C1 segment of cervical spinal cord (tissue), 14 donors: ENCODE results near the gene NRTN.

Experiments
- DNase-seq, 14 donors: peaks; one replicate each; lab custom pipeline; 2025; lab: John Stamatoyannopoulos, UW

NRTN gene

DNA sequence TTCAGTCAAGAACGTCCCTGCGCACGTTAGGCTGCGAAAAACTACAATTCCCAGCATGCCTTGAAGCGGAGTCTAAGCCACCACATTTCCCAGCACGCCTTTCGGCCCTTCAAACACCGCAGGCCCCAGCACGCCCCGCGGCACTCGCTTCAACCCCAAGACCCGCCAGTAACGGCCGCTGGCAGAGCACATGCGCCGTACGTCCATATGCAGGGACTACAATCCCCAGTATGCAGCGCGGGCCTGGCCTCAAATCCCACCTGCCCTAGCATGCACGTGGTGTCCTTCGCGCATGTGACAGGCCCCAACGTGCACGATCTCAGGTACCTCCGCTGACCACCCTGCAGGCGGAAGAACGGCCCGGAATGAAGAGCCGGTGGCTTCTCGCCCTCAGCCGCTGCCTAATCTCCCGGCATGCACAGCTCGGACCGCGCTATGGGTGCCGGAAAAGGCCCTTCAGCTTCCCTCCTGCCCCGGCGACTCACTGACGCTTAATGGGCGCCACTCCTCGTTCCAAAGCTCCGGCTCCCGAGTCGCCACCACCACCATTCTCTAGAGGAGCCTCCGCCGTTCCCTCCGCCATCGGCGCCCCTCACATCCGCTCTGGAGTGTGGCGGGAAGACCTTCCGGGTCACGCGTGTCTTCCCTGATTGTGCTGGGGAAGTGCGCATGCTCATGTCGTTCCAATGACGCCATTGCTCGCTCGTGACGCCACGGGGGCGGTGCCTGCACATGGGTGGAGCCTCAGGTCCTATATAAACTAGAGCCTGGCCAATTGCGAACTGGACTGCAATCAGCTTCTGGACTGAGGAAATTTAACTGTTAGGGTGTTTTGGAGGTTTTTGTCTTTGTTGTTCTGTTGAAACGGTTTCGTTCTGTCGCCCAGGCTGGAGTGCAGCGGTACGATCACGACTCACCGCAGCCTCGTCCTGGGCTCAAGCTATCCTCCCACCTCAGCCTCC, 14.0 kb upstream of the NRTN start, which contains the start of gene DUS3L:
Gene DUS3L, minus strand, starts transcription at position 605 of the 962 bp plus-strand sequence. Its CDS starts 22 bp downstream, at position 583.
- DNase-seq: peak; percentile 66 to 98 (median 92)

DNA sequence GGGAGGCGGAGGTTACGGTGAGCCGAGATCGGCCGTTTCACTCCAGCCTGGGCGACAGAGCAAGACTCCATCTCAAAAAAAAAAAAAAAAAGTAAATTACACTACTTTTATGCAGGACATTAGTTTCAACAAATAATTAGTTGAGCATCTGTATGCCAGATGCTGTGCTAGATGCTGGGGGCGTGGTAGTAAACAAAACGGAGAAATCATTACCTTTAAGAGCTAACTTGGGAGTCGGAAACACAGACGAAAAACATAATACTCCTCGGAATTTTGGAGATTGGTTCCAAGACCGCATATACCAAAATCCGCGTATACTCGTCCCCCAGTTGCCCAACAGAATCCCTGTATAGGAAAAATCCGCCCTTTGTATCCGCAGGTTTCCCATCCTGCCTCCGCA, 12.6 kb upstream of the NRTN start:
- DNase-seq: no peak

DNA sequence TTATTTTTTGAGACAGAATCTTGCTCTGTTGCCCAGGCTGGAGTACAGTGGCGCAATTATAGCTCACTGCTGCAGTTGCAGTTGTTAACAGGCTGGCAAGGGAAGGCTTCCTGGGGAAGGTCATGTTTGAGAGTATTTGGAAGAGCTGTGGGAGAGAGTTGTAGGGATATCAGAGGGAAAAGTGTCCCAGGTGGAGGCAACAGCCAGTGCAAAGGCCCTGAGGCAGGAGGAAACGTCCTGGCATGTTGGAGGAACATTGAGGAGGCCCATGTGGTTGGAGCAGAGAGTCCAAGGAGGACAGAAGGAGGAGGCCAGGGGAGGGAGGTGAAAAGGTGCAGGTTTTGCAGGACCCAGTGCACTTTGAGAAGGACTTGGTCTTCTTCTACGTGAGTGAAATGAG, 11.7 kb upstream of the NRTN start:
- DNase-seq: no peak

DNA sequence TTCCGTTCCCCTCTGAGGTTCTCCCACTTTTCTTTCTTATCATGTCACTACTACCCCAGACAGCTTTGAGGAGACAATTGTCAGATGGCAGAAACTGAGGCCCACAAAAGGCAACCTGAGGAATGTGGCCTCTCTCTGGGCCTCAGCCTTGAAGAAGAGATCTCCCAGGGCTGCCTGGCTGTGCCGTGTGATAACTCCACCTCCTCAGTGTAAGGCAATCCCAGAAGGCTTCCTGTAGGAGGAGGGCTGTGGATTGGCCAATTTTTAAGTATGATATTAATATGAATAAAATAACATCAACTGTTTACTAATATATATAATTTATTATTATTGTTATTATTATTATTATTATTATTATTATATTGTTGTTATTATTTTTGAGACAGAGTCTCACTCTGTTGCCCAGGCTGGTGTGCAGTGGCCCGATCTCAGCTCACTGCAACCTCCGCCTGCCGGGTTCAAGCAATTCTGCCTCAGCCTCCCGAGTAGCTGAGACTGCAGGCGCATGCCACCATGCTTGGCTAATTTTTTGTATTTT, 9.4 kb upstream of the NRTN start:
- DNase-seq: no peak

DNA sequence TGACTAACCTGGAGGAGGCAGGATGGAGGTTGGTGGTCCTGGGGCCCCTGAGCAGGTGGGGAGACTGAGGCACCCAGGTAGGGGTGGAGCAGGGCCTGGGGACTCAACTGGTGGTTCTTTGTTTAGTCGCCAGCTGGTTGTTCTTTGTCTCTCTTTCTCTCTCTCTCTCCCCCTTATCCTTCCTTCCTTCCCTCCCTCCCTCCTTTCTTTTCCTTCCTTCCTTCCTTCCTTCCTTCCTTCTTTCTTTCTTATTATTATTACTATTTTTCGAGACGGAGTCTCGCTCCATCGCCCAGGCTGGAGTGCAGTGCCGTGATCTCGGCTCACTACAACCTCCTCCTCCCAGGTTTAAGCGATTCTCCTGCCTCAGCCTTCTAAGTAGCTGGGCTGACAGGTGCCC, 6.6 kb upstream of the NRTN start:
- no peak for DNase-seq

DNA sequence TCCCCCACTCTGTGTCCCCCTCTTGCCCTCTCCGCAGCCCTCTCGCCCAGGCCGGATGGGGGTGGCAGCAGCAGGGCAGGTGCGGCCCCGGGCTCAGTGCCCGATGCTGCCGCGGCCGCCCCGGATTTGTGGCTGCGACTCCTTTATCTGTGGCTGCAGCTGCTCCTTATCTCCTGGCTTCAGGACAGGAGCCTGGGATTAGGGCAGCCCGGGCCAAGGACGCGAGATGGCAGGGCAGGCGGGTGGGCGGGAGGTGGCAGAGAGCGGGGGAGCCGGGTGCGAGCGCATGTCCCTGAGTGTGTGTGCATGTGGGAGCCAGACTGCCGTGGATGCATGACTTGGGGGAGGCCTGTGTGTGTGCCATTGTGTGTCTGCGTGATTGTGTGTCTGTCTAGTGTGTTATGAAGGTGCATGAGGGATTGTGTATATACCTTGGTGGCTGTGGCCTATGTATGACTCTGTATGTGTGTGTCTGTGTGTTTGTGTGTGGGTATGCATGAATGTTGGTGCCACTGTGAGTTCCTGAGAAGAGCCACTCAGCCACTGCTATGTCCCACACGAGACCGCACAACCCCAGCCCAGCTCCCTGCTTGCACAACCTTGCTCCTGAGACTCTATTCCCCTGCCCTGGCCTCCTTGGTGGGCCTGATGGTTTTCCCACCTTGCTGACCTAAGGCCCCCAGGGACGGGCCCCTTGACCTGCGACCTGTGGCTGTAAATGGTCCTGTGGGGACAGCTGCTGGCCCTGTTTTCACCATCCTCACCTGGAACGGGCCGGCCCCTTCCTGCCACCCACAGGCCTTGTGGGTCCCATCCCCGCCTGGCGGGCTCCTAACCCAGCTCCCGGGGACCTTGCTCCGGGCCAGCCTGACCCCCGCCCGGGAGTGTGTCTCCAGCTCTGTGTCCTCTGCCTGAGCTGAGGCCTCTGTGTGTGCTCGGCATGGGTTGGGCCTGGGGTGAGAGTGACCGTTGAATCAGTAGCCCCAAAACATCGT, 5.3 kb upstream of the NRTN start:
- DNase-seq: no peak

DNA sequence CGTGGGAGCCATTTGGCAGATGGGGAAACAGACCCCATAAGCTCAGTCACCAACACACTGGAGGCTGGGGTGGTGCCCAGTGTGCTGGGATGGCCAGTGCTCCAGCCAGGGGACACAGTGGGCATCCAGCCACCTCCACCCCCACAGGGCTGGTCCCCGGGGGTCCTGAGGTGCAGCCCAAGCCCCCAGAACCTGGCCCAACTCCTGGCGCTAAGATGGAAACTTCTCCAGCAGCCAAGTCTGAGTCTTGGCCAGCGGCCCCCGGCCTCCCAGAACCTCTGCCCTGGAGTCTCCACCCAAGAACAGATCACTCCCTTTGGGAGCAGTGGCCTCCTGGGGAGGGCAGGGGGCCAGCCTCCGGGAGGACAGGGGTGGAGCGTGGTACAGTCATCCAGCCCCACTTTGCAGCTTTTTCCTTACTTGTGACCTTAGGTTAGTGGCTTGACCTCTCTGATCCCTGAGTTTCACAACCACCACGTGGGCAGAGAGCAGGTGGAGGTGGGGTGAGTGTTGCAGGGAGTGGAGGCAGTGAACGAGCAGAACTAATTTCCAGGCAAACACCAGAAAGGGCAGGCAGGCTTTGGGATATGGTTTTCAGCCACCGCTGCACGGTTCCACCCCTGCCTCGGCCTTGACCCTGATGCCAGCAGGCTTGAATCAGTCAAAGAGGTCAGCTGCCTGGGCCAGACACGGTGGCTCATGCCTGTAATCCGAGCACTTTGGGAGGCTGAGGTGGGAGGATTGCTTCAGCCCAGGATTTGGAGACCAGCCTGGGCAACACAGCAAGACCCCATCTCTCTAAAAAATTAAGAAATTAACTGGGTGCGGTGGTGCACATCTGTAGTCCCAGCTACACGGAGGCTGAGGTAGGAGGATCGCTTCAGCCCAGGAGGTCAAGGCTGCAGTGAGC, 4.3 kb upstream of the NRTN start:
- DNase-seq: no peak

DNA sequence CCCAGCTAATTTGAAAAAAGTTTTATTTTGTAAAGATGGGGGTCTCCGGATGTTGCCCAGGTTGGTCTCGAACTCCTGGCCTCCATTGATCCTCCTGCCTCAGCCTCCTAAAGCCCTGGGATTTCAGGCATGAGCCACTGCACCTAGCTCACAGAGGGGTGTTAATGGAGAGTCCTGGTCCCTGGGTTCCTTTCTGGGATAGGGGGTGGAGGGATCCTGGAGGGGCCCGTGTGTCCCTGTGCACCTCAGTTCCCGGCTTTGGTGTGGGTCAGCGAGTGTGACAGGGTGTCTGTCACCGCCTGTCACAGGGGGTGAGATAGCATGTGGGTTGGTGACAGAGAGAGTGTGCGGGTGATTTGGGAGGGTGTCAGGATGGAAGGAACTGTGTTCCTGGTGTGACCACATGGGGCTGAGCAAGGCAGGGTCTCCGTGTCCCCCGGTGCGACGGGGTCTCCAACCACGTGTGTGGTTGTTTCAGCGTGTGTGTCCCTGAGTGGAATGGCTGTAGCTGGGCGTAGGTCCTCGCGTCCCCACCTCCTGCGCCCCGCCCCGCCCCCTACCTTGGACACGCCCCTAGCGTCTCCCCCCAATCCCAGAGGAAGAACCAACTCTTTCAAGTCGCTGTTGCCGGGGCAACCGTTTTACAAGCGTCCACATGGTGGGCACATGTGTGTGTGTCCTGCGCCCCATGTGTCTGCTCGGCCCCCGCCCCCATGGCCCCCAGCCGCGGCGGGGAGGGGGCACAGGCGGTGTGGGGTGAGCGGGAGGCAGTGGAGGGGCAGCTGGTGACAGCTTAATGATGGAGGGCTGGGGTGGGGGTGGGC, 2.9 kb upstream of the NRTN start:
- DNase-seq: no peak

DNA sequence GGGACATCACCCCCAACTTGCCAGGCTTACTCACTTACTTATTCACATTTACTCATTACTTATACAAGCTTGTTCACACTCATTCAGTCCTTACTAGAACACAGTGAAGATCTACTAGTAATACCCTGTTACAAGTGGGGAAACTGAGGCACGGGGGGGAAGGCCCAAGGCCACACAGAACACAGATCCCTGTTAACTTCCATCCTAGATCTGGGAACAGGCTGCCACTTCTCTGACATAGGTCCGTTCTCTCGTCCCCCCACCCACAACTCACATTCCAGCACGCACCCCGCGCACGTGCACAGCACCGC, 1.5 kb upstream of the NRTN start:
- DNase-seq: no peak

DNA sequence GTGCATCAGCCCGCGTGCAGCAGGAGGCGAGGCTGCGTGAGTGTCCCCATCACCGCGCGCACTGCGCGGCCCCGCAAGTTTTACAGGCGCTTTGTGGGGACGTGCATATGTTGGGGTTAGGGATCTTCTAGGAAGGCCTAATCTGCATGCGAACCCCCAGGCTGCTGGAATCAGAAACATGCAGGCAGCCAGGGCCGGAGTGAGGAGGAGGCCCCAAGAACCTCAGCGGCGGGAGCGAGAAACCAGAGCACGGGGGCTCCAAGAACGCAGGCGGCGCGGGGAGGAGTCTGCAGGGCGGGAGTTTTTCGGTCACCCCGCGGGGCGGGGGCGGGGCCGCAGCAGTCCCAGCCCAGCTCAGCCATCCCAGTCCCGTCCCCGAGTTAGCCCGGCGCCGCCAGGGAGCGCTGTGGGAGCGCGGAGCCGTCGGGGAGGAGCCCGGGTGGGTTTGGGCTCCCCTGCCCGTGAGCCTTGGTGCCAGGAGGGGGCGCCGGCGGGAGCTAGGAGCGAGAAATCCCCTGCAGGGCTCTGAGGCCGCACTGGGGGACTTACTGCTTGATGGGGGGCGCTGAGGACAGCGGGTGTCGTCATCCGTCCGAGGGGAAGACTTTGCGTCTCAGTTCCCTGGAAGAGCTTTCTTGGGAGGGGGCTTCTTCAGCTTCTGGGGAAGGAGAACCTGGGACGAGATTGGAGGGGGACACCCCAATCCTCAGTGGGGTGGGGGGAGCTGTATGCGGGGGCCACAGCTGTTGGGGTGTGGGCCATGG, 933 bp upstream of the NRTN start:
- DNase-seq: peak in 9 of 14 donors; percentile 13 to 76 (median 33)

DNA sequence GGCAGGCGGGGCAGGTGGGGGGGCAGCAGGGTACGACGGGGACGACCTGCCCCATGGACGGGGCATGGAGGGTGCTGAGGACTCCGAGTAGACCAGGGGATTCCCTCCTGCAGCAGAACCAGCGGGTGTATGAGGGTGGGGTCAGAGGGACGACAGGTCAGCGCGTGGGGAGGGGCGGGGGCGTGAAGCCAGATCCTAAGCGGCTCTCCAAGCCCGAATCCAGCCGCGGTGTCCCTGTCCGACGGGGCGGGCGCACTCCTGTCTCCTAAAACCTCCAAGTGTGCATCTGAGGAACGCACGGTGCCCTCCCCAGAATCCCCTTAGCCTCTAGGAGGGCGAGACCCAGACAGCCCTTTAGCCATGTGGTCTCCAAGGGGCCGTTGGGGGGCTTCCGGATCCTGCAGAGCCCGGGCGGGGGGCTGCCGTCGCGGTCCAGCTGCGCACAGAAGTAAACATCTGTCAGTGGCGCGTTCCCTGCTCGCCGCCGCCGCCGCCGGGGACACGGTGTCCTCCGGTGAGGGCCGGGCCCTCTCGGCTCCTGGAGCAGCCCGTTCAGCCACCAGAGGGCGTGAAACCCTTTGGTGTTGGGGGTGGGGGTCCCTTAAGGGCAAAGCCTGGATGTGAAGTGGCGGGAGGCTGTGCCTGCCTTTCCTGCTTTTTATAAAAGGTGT, 730 bp downstream of the NRTN start:
- peak in 1 of 14 donors; percentile 19 for DNase-seq

DNA sequence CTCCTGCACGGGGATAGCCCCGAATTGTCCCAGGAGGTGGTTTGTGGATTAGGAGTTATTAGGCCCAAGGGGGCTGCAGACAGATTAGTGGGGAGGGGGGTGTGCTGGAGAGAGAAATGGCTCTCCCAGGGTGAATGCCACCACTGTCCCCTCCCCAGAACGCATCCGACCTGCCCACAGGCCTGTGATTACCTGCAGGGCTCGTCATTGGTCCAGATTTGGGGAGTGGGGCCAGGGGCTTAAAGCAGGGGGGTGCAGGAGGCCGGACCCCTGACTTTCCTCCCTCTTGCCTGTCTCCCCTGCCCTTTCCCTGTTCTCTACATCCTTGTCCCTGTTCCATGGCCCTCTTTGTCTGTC, 1.2 kb downstream of the NRTN start:
- no peak for DNase-seq

DNA sequence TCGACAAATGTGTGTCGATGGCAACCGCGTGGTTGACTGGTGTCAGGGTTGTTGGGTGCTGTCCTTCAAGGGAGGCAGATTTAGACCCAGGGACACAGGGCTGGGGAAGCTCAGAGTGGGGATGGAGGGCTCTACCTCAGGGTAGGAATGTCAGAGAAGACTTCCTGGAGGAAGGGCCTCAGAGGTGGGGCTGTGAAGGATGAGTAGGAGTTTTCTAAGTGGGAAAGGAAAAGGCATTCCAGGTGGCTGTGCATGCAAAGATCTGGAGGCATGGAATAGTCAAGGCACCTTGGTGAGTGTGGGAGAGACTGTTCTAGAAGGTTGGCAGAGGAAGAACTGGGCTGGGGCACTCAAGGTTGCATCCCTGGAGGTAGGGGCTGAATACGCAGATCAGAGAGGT, 2.0 kb downstream of the NRTN start:
- no peak for DNase-seq

DNA sequence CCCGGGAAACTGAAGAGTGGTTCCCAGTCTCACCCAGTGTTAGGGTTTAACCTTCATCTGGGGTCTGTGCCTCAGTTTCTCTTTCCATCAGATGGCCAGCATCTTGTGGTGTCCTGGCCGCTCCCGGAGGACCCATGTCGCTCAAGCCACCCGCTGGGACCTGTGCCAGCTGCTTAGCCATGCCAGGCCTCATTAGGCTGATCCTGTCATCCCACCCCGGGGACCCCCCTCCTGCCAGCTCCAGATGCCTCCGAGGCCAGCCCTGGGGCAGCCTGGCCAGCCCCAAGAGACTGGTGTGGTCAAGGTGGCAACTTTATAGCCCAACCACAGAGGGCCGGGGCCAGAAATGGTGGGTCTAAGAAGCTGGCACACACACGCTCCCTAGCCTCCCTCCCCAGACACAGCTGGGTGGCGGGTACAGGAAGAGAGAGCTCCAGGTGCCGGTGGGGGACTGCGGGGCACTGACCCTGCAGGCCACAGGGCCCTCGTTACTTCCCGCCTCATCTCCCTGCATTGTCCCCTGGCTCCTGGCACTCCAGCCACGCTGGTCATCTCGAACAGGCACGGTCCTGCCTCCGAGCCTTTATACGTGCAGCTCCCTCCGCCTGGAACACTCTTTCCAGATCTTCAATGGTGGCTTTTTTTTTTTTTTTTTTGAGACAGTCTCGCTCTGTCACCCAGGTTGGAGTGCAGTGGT, 3.4 kb downstream of the NRTN start:
- DNase-seq: no peak

DNA sequence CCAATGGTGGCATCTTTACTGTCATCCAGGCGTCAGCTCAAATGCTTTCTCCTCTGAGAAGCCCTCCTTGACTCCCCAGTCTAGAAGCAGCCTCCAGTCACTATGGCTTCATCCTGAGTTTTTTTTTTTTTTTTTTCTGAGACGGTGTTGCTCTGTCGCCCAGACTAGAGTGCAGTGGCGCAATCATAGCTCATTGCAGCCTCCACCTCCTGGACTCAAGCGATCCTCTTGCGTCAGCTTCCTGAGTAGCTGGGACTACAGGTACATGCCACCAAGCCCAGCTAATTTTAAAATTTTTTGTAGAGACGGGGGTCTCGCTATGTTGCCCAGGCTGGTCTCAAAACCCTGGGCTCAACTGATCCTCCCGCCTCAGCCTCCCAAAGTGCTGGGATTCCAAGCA, 4.2 kb downstream of the NRTN start:
- DNase-seq: no peak

DNA sequence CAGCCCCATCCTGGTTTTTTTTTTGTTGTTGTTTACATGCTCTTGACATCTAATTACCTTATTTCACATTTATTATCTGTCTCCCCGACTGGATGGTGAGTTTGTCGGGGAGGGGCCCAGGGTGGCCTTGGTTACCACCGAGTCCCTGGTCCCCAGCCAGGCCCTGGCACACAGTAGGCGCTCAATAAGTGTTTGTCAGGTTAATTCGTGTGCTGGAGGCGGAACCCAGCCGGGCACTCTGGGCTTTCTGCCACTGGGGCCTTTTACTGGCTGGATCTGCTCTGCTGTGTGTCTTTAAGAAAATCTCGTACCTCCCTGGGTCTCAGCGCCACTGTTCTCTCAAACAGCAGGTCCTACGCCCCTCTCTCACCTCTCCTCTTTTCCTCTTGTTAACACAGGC, 4.6 kb downstream of the NRTN start:
- DNase-seq: no peak

DNA sequence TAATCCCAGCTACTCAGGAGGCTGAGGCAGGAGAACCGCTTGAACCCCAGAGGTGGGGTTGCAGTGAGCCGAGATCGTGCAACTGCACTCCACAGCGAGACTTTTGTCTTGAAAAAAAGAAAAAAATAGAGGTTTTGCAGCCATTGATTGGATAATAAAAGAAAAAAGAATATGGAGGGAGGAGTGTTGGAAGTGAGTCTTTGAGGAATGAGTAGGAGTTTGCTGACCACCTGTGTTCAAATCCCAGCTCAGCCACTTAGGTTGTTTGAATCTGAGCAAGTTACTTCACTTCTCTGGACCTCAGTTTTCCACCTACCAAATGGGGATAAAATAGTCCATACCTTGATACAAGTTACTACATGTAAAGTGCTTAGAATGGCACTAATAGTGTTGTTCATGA, 6.2 kb downstream of the NRTN start:
- no peak for DNase-seq

DNA sequence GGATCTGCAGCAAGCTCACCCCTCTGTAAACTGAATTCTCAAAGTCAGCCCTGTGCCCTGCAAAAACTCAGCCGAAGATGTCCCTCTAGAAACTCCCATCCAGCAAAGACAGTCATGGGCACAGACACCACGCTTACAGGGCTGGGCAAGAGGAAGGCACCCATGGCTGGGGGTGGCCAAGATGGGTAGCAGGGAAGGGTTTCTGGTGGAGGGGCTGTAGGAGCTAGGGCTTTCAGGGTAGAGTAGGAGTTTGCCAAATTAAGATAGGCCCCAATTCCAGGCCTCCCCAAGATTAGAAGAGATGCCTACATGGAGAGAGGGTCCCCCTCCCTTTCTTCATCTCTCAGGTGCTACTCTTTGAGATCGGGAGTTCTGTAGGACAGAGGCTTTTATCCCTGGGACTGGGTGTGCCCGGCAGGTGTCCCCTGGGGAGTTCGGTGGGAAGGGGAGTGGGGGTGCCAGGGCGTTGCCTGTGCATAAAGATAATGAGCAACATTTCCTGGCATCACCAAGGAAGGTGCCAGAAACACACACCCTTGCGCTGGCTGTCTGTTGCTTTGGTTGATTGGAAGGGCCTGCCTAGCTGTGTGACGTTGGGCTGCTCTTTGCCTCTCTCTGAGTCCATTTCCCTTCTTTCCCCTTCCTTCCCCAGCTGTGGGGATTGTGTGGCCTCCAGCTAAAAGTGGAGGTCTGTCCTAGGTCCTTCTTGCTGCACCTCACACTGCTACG, 9.4 kb downstream of the NRTN start:
- no peak for DNase-seq
